Breast epithelium (tissue), 4 donors: ENCODE data around the gene RABIF. TPM values are rescaled to one million over a fixed set of nuclear protein-coding genes. Genes with fewer than 3 reads are reported as not detected.
A peak's percentile ranks its signal among the peaks of the same experiment; 100 is the strongest.

Experiments used
- DNase-seq, 2 donors: peaks; one replicate each; pipeline ENCODE4 v3.0.0-alpha.2; 2019; ENCODE audit warnings: low spot score in 2 of 2
- H3K27ac ChIP-seq, 2 donors: fragments of 200-600 bp; sonication (generic) in 1 of 2; one replicate each; pipeline ENCODE4 v1.5.1; 2016 to 2019; ENCODE audit warnings: mild to moderate bottlenecking in 1 of 2
- H3K27me3 ChIP-seq, 2 donors: fragments of 200-600 bp; sonication (generic) in 1 of 2; one replicate each; pipeline versions ENCODE4 v1.5.1 to v1.6.0; 2017 to 2019; ENCODE audit warnings: control low read depth in 1 of 2, mild to moderate bottlenecking in 1 of 2
- H3K36me3 ChIP-seq: fragments of 200-600 bp; one replicate; pipeline ENCODE4 v1.5.1; 2019
- H3K4me1 ChIP-seq, 2 donors: fragments of 200-600 bp; sonication (generic); one replicate each; pipeline ENCODE4 v1.5.1; 2016 to 2019; ENCODE audit warnings: control low read depth in 1 of 2
- H3K4me3 ChIP-seq, 3 donors: fragments of 200-600 bp; sonication (generic); 1 replicate in 2 of 3; 2 replicates in 1 of 3; pipeline ENCODE4 v1.5.1; 2016 to 2019; ENCODE audit warnings: mild to moderate bottlenecking in 3 of 3, moderate library complexity in 2 of 3
- H3K9me3 ChIP-seq, 2 donors: fragments of 200-600 bp; sonication (generic) in 1 of 2; one replicate each; pipeline ENCODE4 v1.5.1; 2016 to 2019; ENCODE audit warnings: control low read depth in 1 of 2
- POLR2A ChIP-seq: fragments of 450-650 bp; IDR thresholded peaks from one replicate; pipeline ENCODE4 v1.6.1; 2016; ENCODE audit warnings: antibody characterized with exemption, mild to moderate bottlenecking, moderate library complexity
- POLR2AphosphoS5 ChIP-seq, 3 donors: sonication (generic); formaldehyde crosslinking; IDR thresholded peaks; one replicate each; pipeline ENCODE4 v1.6.1; 2017; ENCODE audit warnings: antibody characterized with exemption in 3 of 3
- intact Hi-C: fragments of 100-400 bp; cut with DNase I; formaldehyde crosslinking; loops from one replicate; pipeline ENCODE4 v1.15.1; 2023; ENCODE audit warnings: low total_unique reads
- total RNA-seq, 3 donors: library from RNA; depleted of rRNA; stranded (reverse); fragments of >200 nt; gene quantifications; one replicate each; pipeline ENCODE4 v1.1.0, GENCODE V29; 2016
- TF ChIP-seq, protein P1 (sequence below), 3 donors: fragments of 450-650 bp; IDR thresholded peaks; one replicate each; pipeline ENCODE4 v1.5.1; 2016 to 2017; ENCODE audit warnings: antibody characterized with exemption in 3 of 3, mild to moderate bottlenecking in 3 of 3, moderate library complexity in 3 of 3

Gene RABIF
- total RNA-seq, 3 donors from 2014 or later: 4.8 to 6.9 (median 5.6) TPM

GRCh38 chr1:202861420-202862132, 27.4 kb downstream of the RABIF start:
- no peaks in the 10 kb centered on the region for H3K9me3 ChIP-seq
- intact Hi-C loops: no loop called here
- no peaks in the 10 kb centered on the region for H3K27me3 ChIP-seq
- peak; percentile 89 to 92 for DNase-seq
- peak overlapping the region; percentile 70 to 72 for H3K27ac ChIP-seq
- no peaks in the 10 kb centered on the region for H3K36me3 ChIP-seq
- peak overlapping the region; percentile 62 to 89 (median 87) for H3K4me3 ChIP-seq
- TF ChIP-seq POLR2A (no peak), POLR2AphosphoS5 (IDR thresholded peaks at IDR 0.05) (peak in 1 of 3 donors; percentile 54)
- H3K4me1 ChIP-seq: no peaks in the 10 kb centered on the region

DNA sequence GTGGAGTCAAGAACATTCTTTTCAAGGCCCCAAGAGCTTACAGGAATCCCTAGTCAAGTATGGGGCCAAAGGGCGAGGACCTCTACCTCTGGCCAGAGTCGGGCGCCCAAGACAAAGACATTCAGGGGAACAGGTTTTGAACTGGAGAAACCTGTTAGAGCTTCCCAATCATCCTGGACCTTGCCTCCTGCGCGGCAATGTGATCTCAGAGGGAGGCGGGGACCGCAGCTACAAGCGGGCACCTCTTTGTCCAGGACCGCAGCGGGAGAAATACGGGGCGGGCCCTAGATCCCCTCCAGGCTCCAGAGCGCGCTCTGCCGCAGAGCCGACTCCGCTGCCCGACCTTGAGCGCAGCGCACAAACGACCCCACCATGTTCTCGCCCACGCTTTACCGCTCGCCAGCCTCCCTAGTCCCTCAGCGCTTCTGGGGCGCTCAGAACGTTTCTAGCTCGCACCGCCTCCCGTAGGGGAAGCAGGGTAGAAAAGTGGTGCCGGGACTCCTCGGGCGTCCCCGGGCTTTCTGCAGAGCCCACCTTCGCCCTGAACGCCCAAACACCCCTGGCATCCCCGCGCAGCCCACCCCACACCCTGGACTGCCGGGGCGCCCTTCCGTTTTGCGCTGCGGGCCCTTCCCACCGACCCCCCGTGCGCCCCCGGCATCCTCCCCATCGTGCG, 28.1 kb downstream of the RABIF start:
- Histone ChIP-seq H3K27me3 (no peaks in the 10 kb centered on the region), H3K27ac (peak overlapping the region; percentile 70 to 72), H3K4me3 (peak overlapping the region; percentile 62 to 89 (median 87)), H3K9me3 (no peaks in the 10 kb centered on the region), H3K36me3 (no peaks in the 10 kb centered on the region), H3K4me1 (no peaks in the 10 kb centered on the region)
- intact Hi-C loops: no loop called here
- TF ChIP-seq POLR2AphosphoS5 (IDR thresholded peaks at IDR 0.05): peak in 1 of 3 donors; percentile 33
- TF ChIP-seq POLR2A: no peak
- DNase-seq: peak; percentile 74 to 76

- TF ChIP-seq POLR2AphosphoS5 (IDR thresholded peaks at IDR 0.05): no peak
- TF ChIP-seq, protein P1, sequence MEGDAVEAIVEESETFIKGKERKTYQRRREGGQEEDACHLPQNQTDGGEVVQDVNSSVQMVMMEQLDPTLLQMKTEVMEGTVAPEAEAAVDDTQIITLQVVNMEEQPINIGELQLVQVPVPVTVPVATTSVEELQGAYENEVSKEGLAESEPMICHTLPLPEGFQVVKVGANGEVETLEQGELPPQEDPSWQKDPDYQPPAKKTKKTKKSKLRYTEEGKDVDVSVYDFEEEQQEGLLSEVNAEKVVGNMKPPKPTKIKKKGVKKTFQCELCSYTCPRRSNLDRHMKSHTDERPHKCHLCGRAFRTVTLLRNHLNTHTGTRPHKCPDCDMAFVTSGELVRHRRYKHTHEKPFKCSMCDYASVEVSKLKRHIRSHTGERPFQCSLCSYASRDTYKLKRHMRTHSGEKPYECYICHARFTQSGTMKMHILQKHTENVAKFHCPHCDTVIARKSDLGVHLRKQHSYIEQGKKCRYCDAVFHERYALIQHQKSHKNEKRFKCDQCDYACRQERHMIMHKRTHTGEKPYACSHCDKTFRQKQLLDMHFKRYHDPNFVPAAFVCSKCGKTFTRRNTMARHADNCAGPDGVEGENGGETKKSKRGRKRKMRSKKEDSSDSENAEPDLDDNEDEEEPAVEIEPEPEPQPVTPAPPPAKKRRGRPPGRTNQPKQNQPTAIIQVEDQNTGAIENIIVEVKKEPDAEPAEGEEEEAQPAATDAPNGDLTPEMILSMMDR (IDR thresholded peaks at IDR 0.05): no peak
- no peak for TF ChIP-seq POLR2A
- H3K36me3 ChIP-seq: no peaks in the 10 kb centered on the region
- H3K27ac ChIP-seq: peak overlapping the region in 1 of 2 donors; percentile 86
- no peaks in the 10 kb centered on the region for H3K9me3 ChIP-seq
- no peak for DNase-seq
- H3K27me3 ChIP-seq: no peaks in the 10 kb centered on the region
- no peak overlapping the region for H3K4me3 ChIP-seq
- intact Hi-C loops: no loop called here
- no peaks in the 10 kb centered on the region for H3K4me1 ChIP-seq
Observed at GRCh38 chr1:202858789-202859414, 30.0 kb downstream of the RABIF start.

GRCh38 chr1:202858331-202858730, 30.6 kb downstream of the RABIF start:
- intact Hi-C loops: no loop called here
- no peak for DNase-seq

GRCh38 chr1:202857136-202857610, 31.8 kb downstream of the RABIF start:
- Histone ChIP-seq H3K27ac (peak overlapping the region in 1 of 2 donors; percentile 75), H3K4me1 (no peaks in the 10 kb centered on the region), H3K27me3 (no peaks in the 10 kb centered on the region), H3K36me3 (no peaks in the 10 kb centered on the region), H3K4me3 (no peak overlapping the region), H3K9me3 (no peaks in the 10 kb centered on the region)
- no peak for DNase-seq
- intact Hi-C loops: no loop called here
- TF ChIP-seq POLR2A: no peak
- TF ChIP-seq, protein P1 (IDR thresholded peaks at IDR 0.05): no peak
- no peak for TF ChIP-seq POLR2AphosphoS5 (IDR thresholded peaks at IDR 0.05)

More at GRCh38 chr1:202858331-202858730, 30.6 kb downstream of the RABIF start:
- no peaks in the 10 kb centered on the region for H3K27me3 ChIP-seq
- no peak for TF ChIP-seq POLR2A
- TF ChIP-seq, protein P1 (IDR thresholded peaks at IDR 0.05): no peak
- TF ChIP-seq POLR2AphosphoS5 (IDR thresholded peaks at IDR 0.05): peak in 1 of 3 donors; percentile 42
- H3K36me3 ChIP-seq: no peaks in the 10 kb centered on the region
- H3K9me3 ChIP-seq: no peaks in the 10 kb centered on the region
- H3K27ac ChIP-seq: peak overlapping the region in 1 of 2 donors; percentile 86
- no peak overlapping the region for H3K4me3 ChIP-seq
- H3K4me1 ChIP-seq: no peaks in the 10 kb centered on the region
